KMS-11 (cell line): ENCODE results near the gene HPSE2.

Experiments
- H2AFZ ChIP-seq: fragments of 200-600 bp; sonication (generic); 2 replicates; pipeline ENCODE4 v1.6.1; 2016; ENCODE audit warnings: antibody characterized with exemption, mixed run types, low read depth
- H3K27ac ChIP-seq: fragments of 200-600 bp; sonication (generic); 2 replicates; pipeline ENCODE4 v1.6.1; 2016; ENCODE audit warnings: mild to moderate bottlenecking, mixed run types
- H3K27me3 ChIP-seq: fragments of 200-600 bp; sonication (generic); 2 replicates; pipeline ENCODE4 v1.6.1; 2017; ENCODE audit warnings: mild to moderate bottlenecking, low read depth, mixed run types, moderate library complexity; ENCODE audit not compliant: insufficient read depth
- H3K36me3 ChIP-seq: fragments of 200-600 bp; sonication (generic); 2 replicates; pipeline ENCODE4 v1.6.1; 2017; ENCODE audit warnings: mild to moderate bottlenecking, mixed run types; ENCODE audit not compliant: insufficient read depth
- H3K4me1 ChIP-seq: fragments of 200-600 bp; sonication (generic); 2 replicates; pipeline ENCODE4 v1.6.1; 2016; ENCODE audit warnings: mild to moderate bottlenecking, low read depth, mixed run types; ENCODE audit not compliant: poor library complexity, severe bottlenecking
- H3K4me2 ChIP-seq: fragments of 200-600 bp; sonication (generic); 2 replicates; pipeline ENCODE4 v1.7.0; 2016; ENCODE audit warnings: mild to moderate bottlenecking, mixed run types
- H3K4me3 ChIP-seq: fragments of 200-600 bp; sonication (generic); IDR thresholded peaks from 2 replicates; pipeline ENCODE4 v1.6.1; 2017; ENCODE audit warnings: low read depth, low read length, mixed read lengths; ENCODE audit not compliant: insufficient read depth
- H3K79me2 ChIP-seq: fragments of 200-600 bp; sonication (generic); 2 replicates; pipeline ENCODE4 v1.6.1; 2016; ENCODE audit warnings: low read depth, mixed run types; ENCODE audit not compliant: insufficient read depth
- H3K9ac ChIP-seq: fragments of 200-600 bp; sonication (generic); 2 replicates; pipeline ENCODE4 v1.6.1; 2016; ENCODE audit warnings: mild to moderate bottlenecking, mixed run types
- H4K20me1 ChIP-seq: fragments of 200-600 bp; sonication (generic); 2 replicates; pipeline ENCODE4 v1.6.1; 2016; ENCODE audit warnings: mild to moderate bottlenecking, mixed run types; ENCODE audit not compliant: insufficient read depth
- TF ChIP-seq, protein P1 (sequence below): fragments of 200-600 bp; sonication (generic); conservative IDR thresholded peaks from 2 replicates; pipeline ENCODE4 v1.6.1; 2017; ENCODE audit warnings: low read depth, mild to moderate bottlenecking, antibody characterized with exemption, low read length, moderate library complexity, mixed read lengths

Gene HPSE2

DNA sequence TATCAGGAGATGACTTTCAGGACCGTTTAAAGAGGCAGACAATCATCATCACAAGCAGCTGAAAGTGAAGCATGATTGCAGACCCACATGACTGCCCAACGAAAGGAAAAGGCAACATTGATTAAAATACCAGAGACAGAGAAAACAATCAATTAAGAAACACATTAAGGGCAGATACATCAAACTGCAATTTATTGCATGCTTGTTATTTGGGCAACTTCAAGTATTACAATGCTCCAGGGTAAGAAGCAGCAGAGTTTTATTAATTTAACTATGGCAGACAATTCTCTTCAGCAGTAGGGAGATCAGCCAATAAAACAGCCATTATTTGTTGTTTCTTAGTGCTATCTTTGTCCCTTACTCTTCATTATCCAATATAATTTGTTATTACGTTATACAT is 421.2 kb downstream of the HPSE2 start:
- Histone ChIP-seq H3K4me3 (no peak overlapping the region), H3K4me1 (no peaks in the 10 kb centered on the region), H3K4me2 (no peak overlapping the region), H3K9ac (no peak overlapping the region), H3K27me3 (no peaks in the 10 kb centered on the region), H4K20me1 (no peaks in the 10 kb centered on the region), H3K36me3 (no peaks in the 10 kb centered on the region), H2AFZ (no peak overlapping the region), H3K27ac (no peak overlapping the region), H3K79me2 (no peaks in the 10 kb centered on the region)
- TF ChIP-seq, protein P1, sequence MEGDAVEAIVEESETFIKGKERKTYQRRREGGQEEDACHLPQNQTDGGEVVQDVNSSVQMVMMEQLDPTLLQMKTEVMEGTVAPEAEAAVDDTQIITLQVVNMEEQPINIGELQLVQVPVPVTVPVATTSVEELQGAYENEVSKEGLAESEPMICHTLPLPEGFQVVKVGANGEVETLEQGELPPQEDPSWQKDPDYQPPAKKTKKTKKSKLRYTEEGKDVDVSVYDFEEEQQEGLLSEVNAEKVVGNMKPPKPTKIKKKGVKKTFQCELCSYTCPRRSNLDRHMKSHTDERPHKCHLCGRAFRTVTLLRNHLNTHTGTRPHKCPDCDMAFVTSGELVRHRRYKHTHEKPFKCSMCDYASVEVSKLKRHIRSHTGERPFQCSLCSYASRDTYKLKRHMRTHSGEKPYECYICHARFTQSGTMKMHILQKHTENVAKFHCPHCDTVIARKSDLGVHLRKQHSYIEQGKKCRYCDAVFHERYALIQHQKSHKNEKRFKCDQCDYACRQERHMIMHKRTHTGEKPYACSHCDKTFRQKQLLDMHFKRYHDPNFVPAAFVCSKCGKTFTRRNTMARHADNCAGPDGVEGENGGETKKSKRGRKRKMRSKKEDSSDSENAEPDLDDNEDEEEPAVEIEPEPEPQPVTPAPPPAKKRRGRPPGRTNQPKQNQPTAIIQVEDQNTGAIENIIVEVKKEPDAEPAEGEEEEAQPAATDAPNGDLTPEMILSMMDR = no peak

DNA sequence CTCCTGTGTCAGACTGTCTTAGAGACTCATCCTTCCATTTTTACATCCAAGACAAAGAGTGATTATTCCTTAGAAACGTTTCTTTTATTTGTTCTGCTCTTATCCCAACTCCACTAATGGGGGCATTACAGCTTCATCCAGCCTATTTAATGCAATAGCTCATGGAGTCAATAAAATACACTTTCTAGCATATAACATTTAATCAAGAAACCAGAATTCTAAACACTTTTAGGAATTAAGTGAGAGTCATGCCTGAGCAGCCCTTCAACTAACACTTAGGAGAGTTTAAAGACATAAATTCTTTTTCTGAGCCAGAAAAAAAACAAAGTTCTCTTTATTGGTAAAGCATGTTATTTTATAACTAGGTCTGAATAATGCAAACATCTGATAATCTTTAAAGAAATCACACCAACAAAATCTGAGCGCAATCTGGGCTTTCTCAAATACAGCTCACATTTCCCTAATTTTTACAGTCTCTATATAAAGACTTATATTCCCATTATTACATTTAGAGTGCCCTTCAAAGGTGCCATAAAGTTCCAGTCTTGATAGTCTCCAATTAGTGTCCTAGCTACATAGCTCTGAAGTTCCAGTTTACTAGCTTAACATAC is 427.3 kb downstream of the HPSE2 start:
- no peak overlapping the region for H3K4me2 ChIP-seq
- no peaks in the 10 kb centered on the region for H3K27me3 ChIP-seq
- H3K4me1 ChIP-seq = no peaks in the 10 kb centered on the region
- no peaks in the 10 kb centered on the region for H4K20me1 ChIP-seq
- TF ChIP-seq, protein P1 = no peak
- no peak overlapping the region for H3K9ac ChIP-seq
- no peaks in the 10 kb centered on the region for H3K36me3 ChIP-seq
- H2AFZ ChIP-seq = no peak overlapping the region
- H3K4me3 ChIP-seq = no peak overlapping the region
- H3K79me2 ChIP-seq = no peaks in the 10 kb centered on the region
- no peak overlapping the region for H3K27ac ChIP-seq

DNA sequence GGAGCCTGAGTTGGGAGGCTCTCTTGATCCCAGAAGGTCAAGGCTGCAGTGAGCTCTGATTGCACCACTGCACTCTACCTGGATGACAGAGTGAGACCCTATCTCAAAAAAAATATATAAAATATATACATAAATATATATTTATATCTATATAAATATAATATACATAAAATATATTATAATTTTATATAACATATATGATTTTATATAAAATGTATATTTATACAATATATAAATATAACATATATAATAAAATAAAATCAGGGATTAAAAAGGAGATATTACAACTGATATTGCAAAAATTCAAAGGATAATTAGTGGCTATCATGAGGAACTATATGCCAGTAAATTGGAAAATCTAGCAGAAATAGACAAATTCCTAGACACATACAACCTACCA is 435.4 kb downstream of the HPSE2 start:
- Histone ChIP-seq H3K4me2 (no peak overlapping the region), H3K36me3 (no peaks in the 10 kb centered on the region), H4K20me1 (no peaks in the 10 kb centered on the region), H3K27ac (no peak overlapping the region), H3K9ac (no peak overlapping the region), H3K79me2 (no peaks in the 10 kb centered on the region), H3K4me3 (no peak overlapping the region), H2AFZ (no peak overlapping the region), H3K27me3 (no peaks in the 10 kb centered on the region), H3K4me1 (no peaks in the 10 kb centered on the region)
- TF ChIP-seq, protein P1 = no peak

DNA sequence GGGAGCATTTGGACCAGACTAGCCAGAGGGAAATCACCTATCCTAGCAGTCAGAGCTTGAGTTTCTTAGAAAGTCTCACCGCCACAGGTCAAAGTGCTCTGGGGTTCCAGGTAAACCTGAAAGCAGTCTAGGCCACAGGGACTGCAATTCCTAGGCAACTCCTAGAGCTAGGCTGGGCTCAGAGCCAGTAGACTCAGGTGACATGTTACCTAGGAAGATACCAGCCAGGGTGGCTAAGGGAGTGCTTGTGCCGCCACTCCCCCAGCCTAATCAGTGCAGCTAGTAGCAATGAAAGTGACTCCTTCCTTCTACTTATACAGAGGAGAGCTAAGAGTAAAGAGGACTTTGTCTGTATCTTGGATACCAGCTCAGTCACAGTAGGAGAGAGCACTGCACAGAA is 440.2 kb downstream of the HPSE2 start:
- no peaks in the 10 kb centered on the region for H3K79me2 ChIP-seq
- H4K20me1 ChIP-seq = no peaks in the 10 kb centered on the region
- no peak overlapping the region for H3K9ac ChIP-seq
- H3K4me1 ChIP-seq = no peaks in the 10 kb centered on the region
- H3K4me2 ChIP-seq = no peak overlapping the region
- H3K27me3 ChIP-seq = no peaks in the 10 kb centered on the region
- H3K36me3 ChIP-seq = no peaks in the 10 kb centered on the region
- H2AFZ ChIP-seq = no peak overlapping the region
- no peak overlapping the region for H3K27ac ChIP-seq
- TF ChIP-seq, protein P1 = no peak
- H3K4me3 ChIP-seq = no peak overlapping the region
